ENCODE results near the gene MYLK4. TPM values are rescaled to one million over a fixed set of nuclear protein-coding genes. Genes with fewer than 3 reads are reported as not detected.

The MYLK4 gene
- total RNA-seq, 1 donor from 2014 or later, result 0.60 TPM

DNA sequence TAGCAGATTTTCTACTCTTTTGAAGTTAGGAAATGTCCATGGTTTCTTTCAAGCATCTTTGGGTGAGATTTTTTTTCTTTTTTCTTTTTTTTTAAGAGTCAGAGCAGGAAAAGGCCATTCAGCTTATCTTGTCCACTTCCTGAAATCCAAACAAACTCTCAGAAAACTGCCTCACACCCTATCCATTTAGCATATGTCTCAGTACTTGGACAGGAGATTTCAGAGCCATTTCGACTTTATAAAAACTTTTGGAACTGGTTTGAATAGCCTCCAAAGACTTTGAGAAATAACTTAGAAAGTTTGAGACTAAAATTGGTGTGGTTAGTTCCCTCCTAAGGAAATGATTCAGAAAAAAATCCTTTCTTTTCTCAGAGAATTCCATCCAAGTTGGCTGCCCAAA is 125.1 kb downstream of the MYLK4 start:
- TF ChIP-seq, protein P1, sequence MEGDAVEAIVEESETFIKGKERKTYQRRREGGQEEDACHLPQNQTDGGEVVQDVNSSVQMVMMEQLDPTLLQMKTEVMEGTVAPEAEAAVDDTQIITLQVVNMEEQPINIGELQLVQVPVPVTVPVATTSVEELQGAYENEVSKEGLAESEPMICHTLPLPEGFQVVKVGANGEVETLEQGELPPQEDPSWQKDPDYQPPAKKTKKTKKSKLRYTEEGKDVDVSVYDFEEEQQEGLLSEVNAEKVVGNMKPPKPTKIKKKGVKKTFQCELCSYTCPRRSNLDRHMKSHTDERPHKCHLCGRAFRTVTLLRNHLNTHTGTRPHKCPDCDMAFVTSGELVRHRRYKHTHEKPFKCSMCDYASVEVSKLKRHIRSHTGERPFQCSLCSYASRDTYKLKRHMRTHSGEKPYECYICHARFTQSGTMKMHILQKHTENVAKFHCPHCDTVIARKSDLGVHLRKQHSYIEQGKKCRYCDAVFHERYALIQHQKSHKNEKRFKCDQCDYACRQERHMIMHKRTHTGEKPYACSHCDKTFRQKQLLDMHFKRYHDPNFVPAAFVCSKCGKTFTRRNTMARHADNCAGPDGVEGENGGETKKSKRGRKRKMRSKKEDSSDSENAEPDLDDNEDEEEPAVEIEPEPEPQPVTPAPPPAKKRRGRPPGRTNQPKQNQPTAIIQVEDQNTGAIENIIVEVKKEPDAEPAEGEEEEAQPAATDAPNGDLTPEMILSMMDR (IDR thresholded peaks at IDR 0.05; ENCODE audit: unreplicated experiment), result no peak
- Mint-ChIP-seq H3K27ac (no peak overlapping the region), H3K36me3 (ENCODE audit: insufficient read depth) (no peaks in the 10 kb centered on the region), H3K27me3 (peaks cover 3% of the 10 kb centered on the region), H3K4me3 (ENCODE audit: low read depth) (no peak overlapping the region), H3K9me3 (ENCODE audit: low read depth) (no peaks in the 10 kb centered on the region), H3K4me1 (ENCODE audit: low read depth) (peaks cover 15% of the 10 kb centered on the region)
- no peak for DNase-seq (ENCODE audit: low spot score, unreplicated experiment)

DNA sequence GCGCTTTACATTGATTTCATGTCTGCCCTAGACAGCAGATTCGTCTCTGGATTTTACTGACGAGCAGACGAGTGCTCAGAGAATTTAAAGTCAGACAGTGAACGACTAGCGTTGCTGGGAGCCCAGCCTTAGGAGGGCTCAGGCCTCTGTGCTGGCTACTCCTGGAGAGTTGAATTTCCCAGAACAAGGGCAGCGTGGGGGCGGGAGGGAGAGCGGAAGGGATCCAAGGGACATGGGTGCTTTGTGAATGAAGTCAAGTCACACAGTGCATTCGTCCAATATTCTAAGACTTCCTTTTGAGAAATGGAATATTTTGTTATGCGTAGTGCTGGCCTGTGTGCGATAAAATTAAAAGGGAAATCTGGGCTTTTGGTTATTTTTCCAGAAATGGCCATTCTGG is 126.5 kb downstream of the MYLK4 start:
- peaks cover 15% of the 10 kb centered on the region for H3K4me1 Mint-ChIP-seq (ENCODE audit: low read depth)
- no peak overlapping the region for H3K27ac Mint-ChIP-seq
- no peak overlapping the region for H3K4me3 Mint-ChIP-seq (ENCODE audit: low read depth)
- no peak for DNase-seq (ENCODE audit: low spot score, unreplicated experiment)
- no peaks in the 10 kb centered on the region for H3K36me3 Mint-ChIP-seq (ENCODE audit: insufficient read depth)
- H3K9me3 Mint-ChIP-seq (ENCODE audit: low read depth), result no peaks in the 10 kb centered on the region
- peaks cover 8% of the 10 kb centered on the region for H3K27me3 Mint-ChIP-seq
- TF ChIP-seq, protein P1 (IDR thresholded peaks at IDR 0.05; ENCODE audit: unreplicated experiment), result no peak

DNA sequence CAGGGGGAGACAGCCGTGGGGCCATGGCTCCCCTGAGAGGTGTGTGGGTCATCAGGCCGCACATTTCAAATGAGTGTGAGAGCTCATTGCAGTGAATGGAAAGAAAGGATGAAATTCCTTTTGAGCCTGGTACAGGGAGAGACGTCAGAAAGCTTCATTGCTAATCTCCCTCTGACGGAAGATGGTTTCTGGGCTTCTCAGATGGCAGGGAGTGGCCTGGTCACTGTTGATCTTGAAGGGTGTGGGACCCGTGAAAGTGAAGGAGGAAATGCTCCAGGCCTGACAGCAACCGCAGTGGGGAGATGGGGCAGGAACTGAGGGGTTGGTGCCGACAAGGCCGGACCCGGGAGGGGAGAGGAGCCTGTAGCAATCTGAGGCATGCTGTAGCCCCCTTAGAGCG is 127.4 kb downstream of the MYLK4 start:
- H3K9me3 Mint-ChIP-seq (ENCODE audit: low read depth), result no peaks in the 10 kb centered on the region
- TF ChIP-seq, protein P1 (IDR thresholded peaks at IDR 0.05; ENCODE audit: unreplicated experiment), result no peak
- peaks cover 15% of the 10 kb centered on the region for H3K4me1 Mint-ChIP-seq (ENCODE audit: low read depth)
- H3K27me3 Mint-ChIP-seq, result peaks cover 9% of the 10 kb centered on the region
- H3K36me3 Mint-ChIP-seq (ENCODE audit: insufficient read depth), result no peaks in the 10 kb centered on the region
- no peak for DNase-seq (ENCODE audit: low spot score, unreplicated experiment)
- no peak overlapping the region for H3K4me3 Mint-ChIP-seq (ENCODE audit: low read depth)
- H3K27ac Mint-ChIP-seq, result peak overlapping the region; percentile 46

DNA sequence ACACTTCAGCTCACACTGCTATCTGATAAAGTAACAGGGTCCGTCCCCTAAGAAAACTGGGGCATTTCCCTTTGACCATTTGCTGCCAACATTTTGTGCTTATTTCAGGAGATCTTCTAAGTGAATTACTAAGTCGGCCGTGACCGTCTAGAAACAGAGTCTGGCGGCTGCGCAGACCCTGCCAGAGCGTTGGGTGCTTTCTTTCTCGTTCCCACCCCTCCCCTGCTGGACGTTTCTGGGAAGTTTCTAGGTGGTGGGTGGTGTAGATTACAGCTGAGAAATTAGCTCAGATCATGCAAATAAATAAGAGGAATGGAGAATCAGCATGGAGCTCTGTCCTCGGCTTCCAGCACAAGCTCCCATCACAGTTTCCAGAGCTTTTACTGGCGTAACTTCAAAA is 128.1 kb downstream of the MYLK4 start:
- no peak overlapping the region for H3K4me3 Mint-ChIP-seq (ENCODE audit: low read depth)
- H3K36me3 Mint-ChIP-seq (ENCODE audit: insufficient read depth), result no peaks in the 10 kb centered on the region
- peaks cover 9% of the 10 kb centered on the region for H3K27me3 Mint-ChIP-seq
- no peak overlapping the region for H3K27ac Mint-ChIP-seq
- H3K9me3 Mint-ChIP-seq (ENCODE audit: low read depth), result no peaks in the 10 kb centered on the region
- TF ChIP-seq, protein P1 (IDR thresholded peaks at IDR 0.05; ENCODE audit: unreplicated experiment), result no peak
- peaks cover 15% of the 10 kb centered on the region for H3K4me1 Mint-ChIP-seq (ENCODE audit: low read depth)
- DNase-seq (ENCODE audit: low spot score, unreplicated experiment), result no peak

DNA sequence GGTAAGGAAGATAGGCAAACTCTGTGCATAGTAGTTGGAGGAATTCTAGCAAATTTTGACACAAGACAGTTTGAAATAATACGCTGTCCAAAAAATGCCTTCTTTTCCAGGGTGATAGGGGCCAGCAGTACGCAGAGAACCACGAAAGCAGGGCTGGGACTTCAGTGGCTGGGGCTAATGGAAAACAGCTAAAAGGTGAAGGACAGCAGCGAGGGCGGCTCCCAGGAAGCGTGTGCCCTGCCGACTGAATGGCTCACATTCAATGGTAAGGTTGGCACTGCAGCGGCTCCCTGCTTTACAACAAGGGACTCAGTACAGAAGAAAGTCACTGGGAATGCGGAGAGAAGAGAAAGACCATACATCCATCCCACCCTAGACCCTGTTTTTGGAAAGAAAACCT is 131.1 kb downstream of the MYLK4 start:
- TF ChIP-seq, protein P1 (IDR thresholded peaks at IDR 0.05; ENCODE audit: unreplicated experiment), result no peak
- Mint-ChIP-seq H3K36me3 (ENCODE audit: insufficient read depth) (no peaks in the 10 kb centered on the region), H3K4me3 (ENCODE audit: low read depth) (no peak overlapping the region), H3K9me3 (ENCODE audit: low read depth) (no peaks in the 10 kb centered on the region), H3K27me3 (peaks cover 9% of the 10 kb centered on the region), H3K4me1 (ENCODE audit: low read depth) (peaks cover 4% of the 10 kb centered on the region), H3K27ac (no peak overlapping the region)
- no peak for DNase-seq (ENCODE audit: low spot score, unreplicated experiment)
